Suppressor macrophage (primary cell): ENCODE measurements around the gene FERD3L.

Source experiments
- DNase-seq, 4 experiments: peaks; one replicate each; pipeline ENCODE4 v3.0.0-alpha.2; 2020 to 2022

Gene FERD3L

GRCh38 chr7:19116121-19117090 is 28.8 kb downstream of the FERD3L start:
- DNase-seq: no peak

- DNase-seq: no peak
These were observed 30.7 kb downstream of the FERD3L start for GRCh38 chr7:19114551-19114855.

GRCh38 chr7:19113855-19114550 is 31.2 kb downstream of the FERD3L start:
- DNase-seq: no peak

- no peak for DNase-seq
These were observed 32.2 kb downstream of the FERD3L start for GRCh38 chr7:19113002-19113350.

GRCh38 chr7:19112274-19113001 is 32.8 kb downstream of the FERD3L start:
- DNase-seq: no peak

- DNase-seq: no peak
These were observed 33.5 kb downstream of the FERD3L start for GRCh38 chr7:19111474-19112273.

GRCh38 chr7:19110776-19111175 is 34.4 kb downstream of the FERD3L start:
- DNase-seq: no peak

- DNase-seq: no peak
These were observed 35.0 kb downstream of the FERD3L start for GRCh38 chr7:19110026-19110730.

GRCh38 chr7:19109000-19109946 is 35.9 kb downstream of the FERD3L start:
- DNase-seq: no peak

- peak; percentile 49 to 66 (median 50) for DNase-seq
These were observed 37.7 kb downstream of the FERD3L start for GRCh38 chr7:19107356-19108146.

GRCh38 chr7:19107081-19107355 is 38.2 kb downstream of the FERD3L start:
- no peak for DNase-seq

- no peak for DNase-seq
These were observed 38.8 kb downstream of the FERD3L start for GRCh38 chr7:19106241-19107080.

GRCh38 chr7:19105546-19105945 is 39.7 kb downstream of the FERD3L start:
- no peak for DNase-seq

- DNase-seq: no peak
These were observed 40.4 kb downstream of the FERD3L start for GRCh38 chr7:19104811-19105210.

- DNase-seq: no peak
These were observed 42.3 kb downstream of the FERD3L start for GRCh38 chr7:19102884-19103283.

- DNase-seq: no peak
These were observed 43.3 kb downstream of the FERD3L start for GRCh38 chr7:19101909-19102308.

GRCh38 chr7:19101472-19101871 is 43.7 kb downstream of the FERD3L start:
- DNase-seq: no peak

GRCh38 chr7:19099924-19100323 is 45.3 kb downstream of the FERD3L start:
- DNase-seq: no peak

- DNase-seq: no peak
These were observed 46.0 kb downstream of the FERD3L start for GRCh38 chr7:19099194-19099593.
